ENCODE measurements around the gene SORBS2. TPM values are rescaled to one million over a fixed set of nuclear protein-coding genes. Genes with fewer than 3 reads are reported as not detected.
"Not testable (repeated sequence)": the region's sequence is repeated elsewhere in the genome, so short reads cannot be mapped to it uniquely, and the experiment has no call there.

Gene SORBS2
- total and polyA plus RNA-seq, 2 donors (not counting 1 experiment from before 2014, with no cell fraction given), result 0.33 to 3.0 TPM

- Histone ChIP-seq H3K9me3 (ENCODE audit: control insufficient read depth, insufficient read depth, low read depth, low read length) (no peaks in the 10 kb centered on the region), H3K79me2 (ENCODE audit: control insufficient read depth, insufficient read depth, low read length) (no peaks in the 10 kb centered on the region), H3K4me1 (ENCODE audit: control insufficient read depth, extremely low read depth, insufficient read depth, low read length) (no peaks in the 10 kb centered on the region), H3K27ac (ENCODE audit: insufficient read depth, low read length) (no peak overlapping the region), H3K4me3 (replicated peaks in 1 of 4; ENCODE audit: control extremely low read depth in 1 of 4, insufficient read depth in 1 of 4, low read depth in 3 of 4, low read length in 4 of 4) (no peak overlapping the region), H3K4me2 (ENCODE audit: extremely low read depth, insufficient read depth, low read length) (no peak overlapping the region), H3K9ac (ENCODE audit: insufficient read depth, low read length) (no peak overlapping the region), H3K27me3 (ENCODE audit: control insufficient read depth, insufficient read depth, low read length) (no peaks in the 10 kb centered on the region), H3K36me3 (ENCODE audit: control insufficient read depth, insufficient read depth, low read length) (no peaks in the 10 kb centered on the region), H4K20me1 (ENCODE audit: control insufficient read depth, extremely low read depth, insufficient read depth, low read length) (no peaks in the 10 kb centered on the region), H2AFZ (ENCODE audit: low read length) (no peak overlapping the region)
- DNase-seq (ENCODE audit: low read depth in 2 of 2), result no peak
- TF ChIP-seq EZH2 (IDR thresholded peaks at IDR 0.05; ENCODE audit: low read length, missing control alignments) (no peak), CTCF (conservative IDR thresholded peaks at IDR 0.05 in 1 of 2, IDR thresholded peaks at IDR 0.05 in 1 of 2; ENCODE audit: low read depth in 1 of 2, low read length in 2 of 2) (no peak)
Measured at GRCh38 chr4:185716141-185716551, 95.8 kb downstream of the SORBS2 start.

- not testable (repeated sequence) for H3K4me2 ChIP-seq (ENCODE audit: extremely low read depth, insufficient read depth, low read length); H2AFZ ChIP-seq (ENCODE audit: low read length); H3K36me3 ChIP-seq (ENCODE audit: control insufficient read depth, insufficient read depth, low read length); H3K4me3 ChIP-seq (replicated peaks in 1 of 4; ENCODE audit: control extremely low read depth in 1 of 4, insufficient read depth in 1 of 4, low read depth in 3 of 4, low read length in 4 of 4); H3K79me2 ChIP-seq (ENCODE audit: control insufficient read depth, insufficient read depth, low read length); H4K20me1 ChIP-seq (ENCODE audit: control insufficient read depth, extremely low read depth, insufficient read depth, low read length); H3K27ac ChIP-seq (ENCODE audit: insufficient read depth, low read length); H3K9me3 ChIP-seq (ENCODE audit: control insufficient read depth, insufficient read depth, low read depth, low read length); H3K27me3 ChIP-seq (ENCODE audit: control insufficient read depth, insufficient read depth, low read length); H3K9ac ChIP-seq (ENCODE audit: insufficient read depth, low read length); DNase-seq (ENCODE audit: low read depth in 2 of 2); H3K4me1 ChIP-seq (ENCODE audit: control insufficient read depth, extremely low read depth, insufficient read depth, low read length)
Measured at GRCh38 chr4:185714524-185714923, 97.5 kb downstream of the SORBS2 start.

GRCh38 chr4:185713731-185714130 is 98.3 kb downstream of the SORBS2 start:
- Histone ChIP-seq H3K4me1 (ENCODE audit: control insufficient read depth, extremely low read depth, insufficient read depth, low read length) (no peaks in the 10 kb centered on the region), H3K9me3 (ENCODE audit: control insufficient read depth, insufficient read depth, low read depth, low read length) (no peaks in the 10 kb centered on the region), H3K79me2 (ENCODE audit: control insufficient read depth, insufficient read depth, low read length) (no peaks in the 10 kb centered on the region), H3K9ac (ENCODE audit: insufficient read depth, low read length) (no peak overlapping the region), H3K27me3 (ENCODE audit: control insufficient read depth, insufficient read depth, low read length) (no peaks in the 10 kb centered on the region), H3K36me3 (ENCODE audit: control insufficient read depth, insufficient read depth, low read length) (no peaks in the 10 kb centered on the region), H3K4me3 (replicated peaks in 1 of 4; ENCODE audit: control extremely low read depth in 1 of 4, insufficient read depth in 1 of 4, low read depth in 3 of 4, low read length in 4 of 4) (no peak overlapping the region), H3K27ac (ENCODE audit: insufficient read depth, low read length) (no peak overlapping the region), H2AFZ (ENCODE audit: low read length) (no peak overlapping the region), H4K20me1 (ENCODE audit: control insufficient read depth, extremely low read depth, insufficient read depth, low read length) (no peaks in the 10 kb centered on the region), H3K4me2 (ENCODE audit: extremely low read depth, insufficient read depth, low read length) (no peak overlapping the region)
- no peak for DNase-seq (ENCODE audit: low read depth in 2 of 2)
- TF ChIP-seq CTCF (conservative IDR thresholded peaks at IDR 0.05 in 1 of 2, IDR thresholded peaks at IDR 0.05 in 1 of 2; ENCODE audit: low read depth in 1 of 2, low read length in 2 of 2) (no peak), EZH2 (IDR thresholded peaks at IDR 0.05; ENCODE audit: low read length, missing control alignments) (no peak)

Data from fibroblast of lung (primary cell).